Heart right ventricle (tissue), 16 donors: ENCODE measurements around the gene TACR1. TPM values are rescaled to one million over a fixed set of nuclear protein-coding genes. Genes with fewer than 3 reads are reported as not detected.

Experiments used
- ATAC-seq, 8 donors: fragments of 200-7000 bp; cut with Tn5 transposase; one replicate each; pipeline ENCODE4 v1.9.1; 2020; ENCODE audit warnings: mild to moderate bottlenecking in 8 of 8, moderate library complexity in 8 of 8, moderate number of reproducible peaks in 1 of 8
- DNase-seq, 2 donors: peaks; one replicate each; pipeline ENCODE4 v3.0.0-alpha.2; 2020
- H3K27ac ChIP-seq, 10 donors: fragments of 200-600 bp; sonication (generic) in 2 of 10; one replicate each; pipeline versions ENCODE4 v1.5.0 to v1.8.0; 2020 to 2022; ENCODE audit warnings: mild to moderate bottlenecking in 3 of 10
- H3K27me3 ChIP-seq, 7 donors: fragments of 200-600 bp; one replicate each; pipeline ENCODE4 v1.8.0; 2021 to 2022; ENCODE audit warnings: mild to moderate bottlenecking in 2 of 7
- H3K36me3 ChIP-seq, 9 donors: fragments of 200-600 bp; sonication (generic) in 1 of 9; one replicate each; pipeline versions ENCODE4 v1.5.0 to v1.8.0; 2020 to 2022; ENCODE audit warnings: mild to moderate bottlenecking in 2 of 9
- H3K4me1 ChIP-seq, 9 donors: fragments of 200-600 bp; sonication (generic) in 1 of 9; one replicate each; pipeline versions ENCODE4 v1.5.0 to v1.8.0; 2020 to 2022; ENCODE audit warnings: mild to moderate bottlenecking in 4 of 9
- H3K4me3 ChIP-seq, 10 donors: fragments of 200-600 bp; sonication (generic) in 2 of 10; one replicate each; pipeline versions ENCODE4 v1.5.0 to v1.8.0; 2020 to 2022; ENCODE audit warnings: mild to moderate bottlenecking in 7 of 10, moderate library complexity in 2 of 10
- H3K9me3 ChIP-seq, 11 donors: fragments of 200-600 bp in 10 of 11; sonication (generic) in 2 of 11; one replicate each; pipeline versions ENCODE4 v1.5.0 to v1.8.0; 2013 to 2022; ENCODE audit warnings: mild to moderate bottlenecking in 2 of 11, control low read depth in 1 of 11, moderate library complexity in 1 of 11
- CTCF ChIP-seq, 9 donors: fragments of 200-600 bp; sonication (generic) in 2 of 9; IDR thresholded peaks; one replicate each; pipeline versions ENCODE4 v1.5.0 to v1.8.0; 2021 to 2022; ENCODE audit warnings: antibody characterized with exemption in 9 of 9, mild to moderate bottlenecking in 5 of 9, moderate library complexity in 1 of 9
- WGBS, 2 donors: extraction: QIAGEN DNeasy Blood & Tissue Kit; methylation state at CpG; one replicate each; pipeline ENCODE4 v1.1.7; 2013; ENCODE audit warnings: inconsistent platforms in 1 of 2; 5-methylcytosine and 5-hydroxymethylcytosine counted together
- intact Hi-C, 10 donors: fragments of 100-400 bp; cut with DNase I; formaldehyde crosslinking; loops; one replicate each; pipeline versions ENCODE4 v1.11.1 to v1.14.2; 2022
- polyA plus RNA-seq, 2 donors: library from polyadenylated mRNA; stranded (reverse); fragments of 200-250 nt; gene quantifications; one replicate each; pipeline ENCODE4 v1.2.3, GENCODE V29; 2013
- total RNA-seq, 10 donors: library from RNA; stranded (reverse); fragmentation: NEBNext Ultra II Directional in 3 of 10; extraction: Animal tissue kit (Norgen Biotek cat#: 25700) in 3 of 10; gene quantifications; one replicate each; pipeline versions ENCODE4 v1.2.1 to v1.2.4, GENCODE V29; 2021 to 2023
- donor health status: Arrhythmogenic right ventricular cardiomyopathy.
- donor health status: ischemic (EF 13 %, LVEDD 7.1; RV severe dilation, severe dysfunction).
- donor health status: healthy with polysubstance abuse.
- donor health status: DM: no; HTN: yes; CAD: no.
- donor health status: DM: no; HTN: no; CAD: no.
- donor health status: ischemic (EF 25% LVEDD 6.9; RV normal size, moderate dysfunction).
- donor health status: ischemic (EF 25% LVEDD 5.7; RV mildly dilated, moderate dysfunction).
- donor health status: healthy.
- donor health status: DM: yes; HTN: yes; CAD: no.
- donor health status: Ischemic cardiomyopathy.
- donor health status: ischemic (EF 35%, LVEDD 5.7; RV mildly dilated, moderate dysfunction).
- donor health status: nonischemic (EF 11% LVEDD 7.7; RV severe dilation, severe dysfunction).
- donor health status: DM: yes; HTN: yes; CAD: no.
- donor health status: PGD.
- donor health status: ischemic (EF 29% LVEDD 5.4; RV normal size, mild dysfunction).
- donor health status: nonischemic (EF 23%, LVEDD 6.1; RV moderate dilation, normal function).

The TACR1 gene
- total and polyA plus RNA-seq, 12 donors, result 0.06 to 0.38 (median 0.17) TPM; not detected in 3

DNA sequence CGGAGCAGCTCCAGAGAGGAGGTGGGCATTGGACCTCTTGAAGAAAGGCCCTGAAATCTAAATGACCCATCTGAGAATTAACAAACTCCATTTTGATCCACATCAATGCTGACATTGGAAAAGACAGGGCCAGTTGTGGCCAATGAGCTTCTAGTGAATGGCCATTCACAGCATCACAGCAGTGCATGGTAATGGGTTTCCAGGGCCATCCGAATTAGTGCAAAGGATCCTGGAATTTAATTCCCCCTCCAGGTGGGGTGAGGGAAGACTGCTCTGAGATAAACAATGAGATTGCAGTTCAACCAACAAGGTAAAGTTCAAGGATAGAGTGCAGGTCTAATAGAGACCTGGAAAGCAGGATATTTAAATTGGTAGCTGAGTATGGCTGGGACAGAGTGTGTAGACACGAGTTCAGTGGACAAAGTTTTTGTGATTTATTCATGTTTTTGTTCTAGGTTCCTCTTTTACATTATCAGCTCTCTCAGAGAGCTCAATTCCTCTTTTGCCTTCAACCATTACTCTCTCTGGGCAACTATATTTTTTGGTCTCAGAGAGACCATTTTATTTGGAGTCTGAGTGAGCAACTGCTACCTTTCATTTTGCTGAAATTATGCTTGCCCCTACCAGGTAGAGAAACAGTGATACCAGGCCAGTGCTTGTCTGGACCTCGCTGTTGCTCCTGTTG is 5.0 kb downstream of the TACR1 start:
- intact Hi-C loops, result loop anchor here in 3 of 10 donors (10.0 kb wide), 3 partner anchors 200 to 270 kb away; no protein-coding TSS in a partner anchor
- WGBS, 2 donors, result 77 to 86% methylated on average over 4 of the region's 4 CpGs
- ATAC-seq (no peak), DNase-seq (no peak)
- Histone ChIP-seq H3K4me3 (no peak overlapping the region), H3K4me1 (peaks cover 0 to 7% (median 5%) of the 10 kb centered on the region in 9 donors), H3K9me3 (no peaks in the 10 kb centered on the region), H3K27me3 (peaks cover 0 to 51% (median 39%) of the 10 kb centered on the region in 7 donors), H3K27ac (no peak overlapping the region), H3K36me3 (no peaks in the 10 kb centered on the region)
- no peak for TF ChIP-seq CTCF (IDR thresholded peaks at IDR 0.05)

DNA sequence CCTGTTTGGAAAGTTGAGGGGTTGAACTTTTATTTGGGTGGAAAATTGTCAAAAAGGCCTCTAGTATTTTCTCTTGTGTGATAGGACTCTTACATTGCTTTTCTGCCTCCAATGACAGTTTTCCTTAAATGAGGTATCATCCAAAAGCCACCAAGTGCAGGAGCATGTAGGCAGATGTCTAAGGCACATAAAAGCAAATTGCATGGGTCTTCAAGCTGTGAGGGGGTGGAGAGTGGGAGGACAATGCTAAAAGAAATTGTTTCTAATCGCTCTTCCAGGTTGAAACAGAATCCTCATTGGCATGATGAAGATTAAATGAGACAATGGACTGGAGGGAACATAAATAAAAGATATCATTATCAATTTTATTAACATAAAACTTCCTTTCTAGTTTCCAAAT is 6.8 kb downstream of the TACR1 start:
- Histone ChIP-seq H3K4me3 (no peak overlapping the region), H3K9me3 (no peaks in the 10 kb centered on the region), H3K27ac (no peak overlapping the region), H3K27me3 (peaks cover 0 to 33% (median 21%) of the 10 kb centered on the region in 7 donors), H3K36me3 (no peaks in the 10 kb centered on the region), H3K4me1 (no peaks in the 10 kb centered on the region)
- WGBS, 2 donors, result 92 to 95% methylated on average over 1 of the region's 1 CpG
- ATAC-seq (no peak), DNase-seq (no peak)
- TF ChIP-seq CTCF (IDR thresholded peaks at IDR 0.05), result no peak
- intact Hi-C loops, result loop anchor here in 3 of 10 donors (10.0 kb wide), 3 partner anchors 202 to 268 kb away; no protein-coding TSS in a partner anchor

- intact Hi-C loops, result loop anchor here in 3 of 10 donors (10.0 kb wide), 3 partner anchors 204 to 266 kb away; no protein-coding TSS in a partner anchor
- DNase-seq (no peak), ATAC-seq (no peak)
- Histone ChIP-seq H3K27me3 (peaks cover 0 to 12% (median 5%) of the 10 kb centered on the region in 7 donors), H3K27ac (no peak overlapping the region), H3K4me3 (no peak overlapping the region), H3K4me1 (no peaks in the 10 kb centered on the region), H3K9me3 (no peaks in the 10 kb centered on the region), H3K36me3 (no peaks in the 10 kb centered on the region)
- WGBS, 2 donors, result 93 to 97% methylated on average over 3 of the region's 3 CpGs
- no peak for TF ChIP-seq CTCF (IDR thresholded peaks at IDR 0.05)
Observed at GRCh38 chr2:75190271-75190990, 8.9 kb downstream of the TACR1 start.

DNA sequence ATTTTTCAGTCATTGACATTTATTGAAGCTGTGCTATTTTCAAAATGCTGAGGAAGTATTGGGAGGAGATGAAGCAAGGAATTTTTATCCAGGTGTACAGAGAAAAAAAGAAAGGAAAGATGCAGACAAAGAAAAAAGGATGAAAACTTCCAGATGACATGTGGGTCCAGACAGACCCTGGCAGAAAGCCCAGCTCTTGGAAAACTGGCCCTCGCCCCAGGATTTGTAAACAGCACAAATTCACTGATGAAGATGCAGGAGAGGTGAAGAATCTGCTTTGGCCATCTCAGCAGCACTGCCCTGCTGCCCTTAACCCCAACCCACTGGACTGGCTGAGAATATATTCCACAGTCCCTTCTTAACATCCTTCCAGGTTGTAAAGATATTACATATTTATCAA is 12.5 kb downstream of the TACR1 start:
- intact Hi-C loops, result no loop called here
- WGBS, 2 donors, result 21 to 23% methylated on average over 1 of the region's 1 CpG
- Histone ChIP-seq H3K27me3 (peaks cover 0 to 3% (median 0%) of the 10 kb centered on the region in 7 donors), H3K4me3 (no peak overlapping the region), H3K27ac (no peak overlapping the region), H3K9me3 (no peaks in the 10 kb centered on the region), H3K36me3 (no peaks in the 10 kb centered on the region), H3K4me1 (no peaks in the 10 kb centered on the region)
- ATAC-seq (no peak), DNase-seq (no peak)
- TF ChIP-seq CTCF (IDR thresholded peaks at IDR 0.05), result no peak
